GM19328 (cell line): ENCODE data around the gene CNNM4.

ENCODE experiments used
- ATAC-seq: cut with Tn5 transposase; IDR thresholded peaks from one replicate; pipeline ENCODE4 v1.9.1; 2021; ENCODE audit warnings: mild to moderate bottlenecking, moderate library complexity; ENCODE audit not compliant: unreplicated experiment

The CNNM4 gene

DNA sequence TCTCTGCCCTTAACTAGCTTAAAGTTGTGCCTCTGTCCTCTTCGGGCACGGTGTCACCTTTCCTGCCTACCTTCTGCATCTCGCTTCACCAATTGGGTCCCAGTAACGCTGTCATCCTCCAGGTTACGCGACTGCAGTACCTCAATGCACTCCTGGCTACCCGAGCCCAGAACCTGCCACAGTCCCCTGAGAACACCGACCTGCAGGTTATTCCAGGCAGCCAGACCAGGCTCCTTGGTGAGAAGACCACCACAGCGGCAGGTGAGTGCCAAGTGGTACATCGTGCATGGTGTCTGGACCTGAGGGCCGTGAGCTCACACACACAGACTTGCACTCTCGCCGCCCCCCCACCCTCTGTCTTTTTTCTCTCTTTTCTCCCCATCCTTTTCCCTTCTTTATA is 68.2 kb downstream of the CNNM4 start:
- ATAC-seq = no peak

DNA sequence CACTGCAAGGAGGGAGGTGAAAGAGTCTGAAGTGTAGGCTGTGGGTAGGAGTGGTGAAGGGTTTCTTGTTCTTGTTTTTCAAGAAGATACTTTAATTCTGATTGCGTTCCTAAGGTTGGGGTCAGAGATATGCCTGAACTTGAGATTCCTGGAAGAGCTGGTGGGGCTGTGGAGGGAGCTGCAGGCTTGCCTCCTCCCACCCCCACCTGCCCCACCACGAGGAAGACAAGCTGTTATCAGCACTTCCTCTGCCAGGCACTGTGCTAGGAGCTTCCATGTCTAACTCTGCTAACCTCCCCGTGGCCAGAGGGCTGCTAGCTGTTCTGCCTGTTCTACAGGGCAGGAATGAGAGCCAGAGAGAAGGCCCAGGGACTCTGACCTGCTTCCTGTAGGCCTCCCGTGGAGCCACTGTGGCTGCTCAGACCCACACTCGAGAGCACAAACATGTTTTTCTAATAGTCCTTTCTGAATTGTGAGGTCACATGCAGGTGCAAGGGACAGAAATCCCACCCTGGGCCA is 69.4 kb downstream of the CNNM4 start:
- ATAC-seq = no peak

DNA sequence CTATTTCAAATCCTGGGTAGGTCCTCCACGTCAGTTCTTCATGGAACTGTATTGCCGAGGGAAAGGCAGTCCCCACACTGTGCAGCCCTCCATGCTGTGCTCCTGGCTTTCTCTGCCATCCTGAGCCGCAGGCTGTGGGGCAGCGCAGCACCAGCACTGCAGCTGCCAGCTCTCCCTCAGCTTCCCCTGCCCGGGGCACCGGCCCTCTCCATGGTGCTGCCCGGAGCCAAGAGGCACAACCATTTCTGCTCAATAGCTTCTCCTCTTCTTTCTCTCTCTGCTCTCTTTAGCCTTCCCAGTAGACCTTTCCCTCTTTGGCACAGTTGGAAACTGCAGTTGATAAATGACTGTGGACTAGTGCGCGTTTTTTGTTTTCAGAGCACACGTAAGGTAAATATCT is 71.0 kb downstream of the CNNM4 start:
- ATAC-seq = no peak

DNA sequence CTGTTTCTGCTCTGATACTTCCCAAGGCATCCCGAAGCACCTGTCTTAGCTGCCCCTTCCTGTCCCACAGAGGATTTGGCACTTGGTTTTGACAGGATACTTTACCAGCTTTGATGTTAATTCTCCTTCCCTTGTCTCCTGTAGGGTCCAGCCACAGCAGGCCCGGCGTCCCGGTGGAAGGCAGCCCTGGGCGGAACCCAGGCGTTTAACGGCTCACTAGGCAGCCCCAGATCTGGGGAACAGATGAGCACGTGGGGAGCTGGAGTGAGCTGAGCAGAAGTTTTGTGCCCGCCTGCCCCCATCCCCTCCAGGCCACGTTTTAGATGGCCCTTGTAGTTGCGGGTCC is 71.7 kb downstream of the CNNM4 start:
- no peak for ATAC-seq

DNA sequence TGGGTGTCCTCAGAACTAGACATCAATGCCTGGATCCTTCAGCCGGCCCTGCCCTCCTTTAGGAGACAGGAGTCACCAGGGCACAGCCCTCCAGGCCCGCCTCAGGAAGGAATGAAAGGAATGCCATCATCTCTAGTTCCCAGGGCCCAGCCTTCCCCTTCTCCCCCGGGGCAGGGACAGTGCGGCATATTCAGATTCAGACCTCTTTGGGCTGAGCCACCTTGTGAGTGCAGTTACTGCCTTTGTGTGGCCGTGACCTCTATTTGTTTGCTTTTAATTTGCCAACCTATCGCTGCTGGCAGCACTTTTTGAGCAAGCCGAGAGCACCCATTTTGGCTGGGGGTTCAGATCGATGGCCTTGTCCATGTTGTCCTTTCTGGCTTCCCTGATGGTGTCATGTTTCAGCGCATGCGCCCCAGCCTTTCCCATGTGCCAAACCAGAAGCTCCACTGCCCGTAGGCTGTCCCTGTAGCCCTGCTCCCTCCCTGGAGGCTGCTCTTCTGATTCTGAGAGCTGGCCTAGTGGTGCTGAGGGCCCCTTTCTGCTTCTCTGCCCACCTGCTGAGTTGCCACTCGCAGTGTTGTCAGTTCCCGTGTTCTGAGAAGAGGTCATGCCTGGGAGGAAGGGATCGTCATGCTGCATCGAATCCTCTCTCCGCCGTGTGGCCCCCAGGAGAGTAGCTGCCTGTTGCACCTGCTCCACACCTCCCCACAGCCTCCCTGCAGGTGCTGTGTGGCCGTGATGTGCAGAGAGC is 72.2 kb downstream of the CNNM4 start:
- no peak for ATAC-seq

DNA sequence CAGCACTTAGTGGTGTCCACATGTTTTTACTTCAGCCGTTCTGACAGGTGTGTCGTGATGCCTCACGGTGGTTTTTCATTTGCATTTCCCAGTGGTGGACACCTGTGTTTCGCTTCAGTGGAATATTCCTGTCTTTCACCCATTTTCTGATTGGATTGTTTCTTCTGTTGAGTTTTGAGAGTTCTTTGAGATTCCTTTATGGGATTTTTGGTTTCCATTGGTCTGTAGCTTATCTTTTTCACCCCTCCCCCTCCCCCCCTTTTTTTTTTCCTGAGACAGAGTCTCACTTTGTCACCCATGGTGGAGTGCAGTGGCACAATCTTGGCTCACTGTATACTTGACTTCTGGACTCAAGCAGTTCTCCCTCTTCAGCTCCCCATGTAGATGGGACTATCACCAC is 75.1 kb downstream of the CNNM4 start:
- no peak for ATAC-seq

DNA sequence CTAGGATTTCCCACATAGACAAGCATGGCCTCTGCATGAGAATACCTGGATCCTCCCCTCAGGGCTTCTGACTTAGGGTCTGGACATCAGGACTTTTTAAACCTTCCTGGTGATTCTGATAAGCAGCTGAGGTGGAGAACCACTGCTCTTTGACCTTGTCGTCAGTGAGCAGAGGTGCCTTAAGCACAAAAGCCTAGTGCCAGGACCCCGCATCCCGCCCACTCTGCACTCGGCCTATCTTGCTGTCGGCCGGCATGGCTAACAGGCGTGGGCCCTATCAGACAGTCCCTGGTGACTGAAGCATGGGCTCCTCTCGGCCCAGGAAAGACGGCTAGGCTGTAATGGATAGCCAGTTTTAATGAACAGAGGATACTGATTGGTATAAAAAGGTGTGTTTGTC is 76.9 kb downstream of the CNNM4 start:
- ATAC-seq = no peak

DNA sequence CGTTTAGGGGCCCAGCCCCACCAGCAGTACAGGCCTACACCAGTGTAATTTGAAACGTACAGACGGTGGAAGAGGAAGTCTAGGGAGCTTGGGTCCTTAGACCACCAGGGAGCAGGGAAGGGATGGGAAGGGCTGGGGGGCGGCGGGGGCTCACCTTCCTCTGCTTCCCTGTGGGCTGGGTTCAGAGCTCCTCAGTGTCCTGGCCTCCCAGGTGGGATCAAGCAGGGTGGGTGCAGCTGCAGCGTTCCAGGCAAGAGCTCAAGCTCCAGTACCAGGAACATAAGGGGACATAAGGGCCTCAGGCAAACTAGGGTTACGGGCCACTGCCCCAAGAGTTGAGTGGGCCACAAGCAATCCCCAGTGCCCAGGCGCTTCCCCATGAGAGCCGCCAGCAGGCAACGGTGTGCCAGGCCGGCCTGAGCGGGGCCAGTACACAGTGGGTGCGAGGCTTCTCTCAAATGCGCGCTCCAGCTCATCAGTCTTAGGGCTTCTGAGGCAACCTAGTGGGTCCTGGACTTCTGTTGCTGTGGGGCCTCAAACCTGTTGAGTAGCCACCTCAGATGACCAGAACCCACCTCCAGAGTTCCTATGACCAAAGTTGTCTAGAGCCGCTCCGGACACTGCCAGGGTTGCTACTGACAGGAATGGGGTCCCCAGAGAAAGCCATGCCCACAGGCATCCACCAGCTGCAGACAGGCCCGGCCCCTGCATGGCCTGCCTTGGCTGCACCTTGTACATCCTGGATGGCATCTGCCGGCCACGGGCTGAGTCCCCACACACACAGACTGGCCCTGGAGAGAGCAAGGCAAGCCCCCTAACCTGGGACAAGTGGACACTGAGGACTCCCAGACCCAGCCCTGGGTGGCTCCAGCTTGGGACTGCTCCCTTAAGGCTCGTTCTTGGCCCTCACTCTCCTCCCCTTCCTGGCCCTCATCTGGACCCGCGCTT is 77.9 kb downstream of the CNNM4 start:
- no peak for ATAC-seq

DNA sequence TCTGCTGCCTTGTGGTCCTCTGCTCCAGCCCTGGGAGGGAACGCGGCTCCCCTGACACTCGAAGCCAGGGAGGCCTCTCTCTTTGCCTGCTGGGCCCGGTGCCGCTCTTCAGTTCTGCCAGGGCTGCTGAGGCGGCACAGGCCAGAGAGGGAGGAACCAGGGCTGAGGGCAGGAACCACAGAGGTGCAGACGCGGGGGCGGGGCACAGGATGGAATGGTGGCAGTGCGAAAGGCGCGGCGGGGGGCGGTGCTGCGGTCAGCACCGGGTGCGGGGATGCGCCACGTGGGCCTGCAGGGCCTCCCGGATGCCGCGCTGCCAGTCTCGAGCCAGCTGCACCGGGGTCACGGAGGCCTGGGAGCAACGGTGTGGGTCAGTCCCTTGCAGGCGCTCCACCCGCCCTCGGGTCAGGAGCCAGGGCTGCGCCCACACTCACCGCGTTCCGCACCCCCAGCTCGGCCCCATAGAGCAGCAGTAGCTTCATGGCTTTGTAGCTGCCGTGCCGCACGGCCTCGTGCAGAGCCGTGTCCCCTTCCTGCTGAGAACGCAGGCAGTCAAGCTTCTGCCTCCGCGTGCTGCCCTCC is 78.7 kb downstream of the CNNM4 start:
- no peak for ATAC-seq

DNA sequence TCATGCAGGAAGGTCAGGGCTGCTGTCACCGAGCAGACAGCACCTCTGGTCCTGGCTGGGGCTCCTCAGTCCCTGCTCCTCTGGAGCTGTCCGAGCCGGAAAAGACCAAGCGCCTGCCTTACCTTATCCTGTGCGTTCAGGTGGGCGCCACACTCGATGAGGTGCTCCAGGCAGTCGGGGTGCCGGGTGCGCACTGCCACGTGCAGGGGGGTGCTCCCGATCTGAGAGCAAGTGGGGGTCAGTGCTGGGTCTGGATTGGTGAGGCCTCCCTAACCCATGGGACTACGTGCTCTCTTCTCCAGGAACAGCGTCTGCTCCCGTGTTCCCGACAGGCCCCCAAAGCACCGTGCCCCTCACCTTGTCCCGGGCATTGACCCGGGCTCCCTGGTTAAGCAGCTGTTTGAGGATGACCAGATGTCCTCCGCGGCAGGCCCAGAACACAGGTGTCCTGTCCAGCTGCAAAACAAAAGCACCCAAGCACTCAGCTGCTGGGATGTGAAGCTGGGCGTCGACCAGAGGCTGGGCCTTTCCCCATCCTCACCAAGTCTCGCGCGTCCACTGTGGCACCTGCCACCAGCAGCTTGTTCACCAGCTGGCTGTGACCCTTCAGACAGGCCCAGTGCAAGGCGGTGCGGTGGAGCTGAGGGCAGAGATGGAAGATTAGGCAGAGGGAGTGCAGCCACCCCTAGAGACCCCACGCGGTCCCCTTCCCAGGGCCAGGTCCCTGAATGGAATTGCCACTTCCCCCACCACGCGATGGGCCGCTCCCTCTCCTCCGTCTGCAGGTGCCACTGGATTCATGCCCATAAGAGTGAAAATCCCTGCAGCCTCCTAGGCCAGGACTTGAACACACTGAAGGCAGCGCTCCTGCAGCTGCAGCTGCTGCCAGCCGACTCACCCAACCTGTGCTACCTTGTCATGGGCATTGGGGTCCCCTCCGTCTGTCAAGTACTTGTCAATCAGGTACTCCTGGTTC is 79.5 kb downstream of the CNNM4 start:
- no peak for ATAC-seq

DNA sequence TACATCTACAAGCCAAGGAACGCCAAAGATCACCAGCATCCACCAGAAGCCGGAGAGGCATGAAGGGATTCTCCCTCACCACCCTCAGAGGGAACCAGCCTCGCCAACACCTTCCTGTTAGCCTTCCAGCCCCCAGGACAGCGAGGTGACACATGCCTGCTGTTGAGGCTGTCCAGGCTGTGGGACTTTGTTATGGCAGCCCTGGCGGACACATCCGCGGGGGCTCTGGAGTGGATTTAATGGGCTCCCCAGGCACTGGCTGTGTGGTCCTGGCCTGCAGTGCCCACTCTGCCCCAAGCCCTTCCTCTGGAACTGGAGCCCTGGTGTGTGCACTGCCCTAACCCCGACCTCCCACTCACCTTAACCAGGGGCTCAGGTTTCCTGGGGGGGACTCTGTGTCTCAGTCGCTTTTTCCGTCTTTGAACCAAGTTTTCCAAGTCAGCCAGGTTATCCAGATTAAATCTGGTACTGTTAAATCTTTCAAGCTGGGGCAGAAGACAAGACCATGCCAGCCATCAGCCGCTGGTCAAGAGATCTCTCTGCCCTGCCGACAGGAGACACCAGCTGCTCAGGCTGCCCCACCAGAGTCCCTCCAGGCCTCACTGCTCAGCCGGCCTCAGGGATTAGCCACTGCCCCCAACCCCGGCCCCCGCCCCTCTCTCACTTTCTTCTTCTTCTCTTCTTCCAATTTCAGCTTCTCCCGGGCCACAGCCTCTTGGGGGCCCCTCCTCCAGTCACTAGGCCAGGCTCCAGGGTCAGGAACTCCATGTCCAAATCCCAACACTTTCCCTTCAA is 81.2 kb downstream of the CNNM4 start:
- no peak for ATAC-seq

DNA sequence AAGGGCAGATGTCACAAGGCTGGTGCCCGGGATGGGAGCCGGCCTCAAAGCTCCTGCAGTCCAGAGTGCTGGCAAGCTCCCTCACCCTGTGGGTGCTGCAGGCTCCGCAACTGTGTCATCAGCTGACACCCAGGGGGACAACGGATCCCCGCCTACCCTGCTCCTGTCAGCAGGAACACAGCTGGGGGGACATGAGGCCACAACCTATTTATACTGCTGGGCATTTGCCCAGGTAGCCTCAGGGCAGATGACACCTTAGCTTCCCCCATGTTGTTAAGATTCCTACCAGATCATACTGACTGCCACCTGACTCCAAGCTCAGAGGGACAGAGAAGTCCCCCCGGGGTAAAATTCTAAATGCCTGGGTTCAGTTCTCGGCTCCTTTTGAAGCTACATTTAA is 81.9 kb downstream of the CNNM4 start:
- ATAC-seq = no peak

DNA sequence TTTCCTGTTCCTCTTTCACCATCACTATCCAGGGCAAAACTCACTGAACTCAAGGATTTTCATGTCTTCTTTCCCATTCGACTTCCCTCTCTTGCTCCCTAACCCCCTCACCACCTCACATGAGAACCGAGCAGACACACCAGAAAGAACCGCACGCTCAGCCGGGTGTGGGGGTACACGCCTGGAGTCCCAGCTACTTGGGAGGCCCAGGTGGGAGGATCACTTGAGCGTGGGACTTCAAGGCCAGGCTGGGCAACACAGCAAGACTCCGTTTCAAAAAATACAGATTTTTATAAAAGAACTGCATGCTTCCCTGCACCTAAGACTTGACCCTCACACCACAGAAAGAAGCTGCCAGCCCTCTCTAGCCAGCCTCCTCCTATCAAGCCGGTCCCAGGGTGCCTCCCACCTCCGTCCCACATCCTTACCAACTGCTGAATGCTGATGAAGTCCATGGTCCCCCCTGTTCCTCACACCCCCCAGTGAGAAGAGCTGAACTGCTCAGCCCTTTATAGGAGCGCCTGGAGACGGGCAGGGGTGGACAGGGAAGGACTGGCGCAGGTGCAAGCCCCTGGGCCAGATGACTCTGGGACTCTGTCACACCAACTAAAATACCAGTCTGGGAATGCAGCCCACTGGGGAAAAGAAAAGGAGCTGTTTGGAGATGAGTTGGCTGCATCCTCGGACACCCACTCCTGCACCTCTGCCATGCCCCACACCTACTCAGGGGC is 83.0 kb downstream of the CNNM4 start, which contains the start of gene ANKRD23:
Gene ANKRD23, minus strand, starts transcription at position 484 of the 731 bp plus-strand sequence. Its CDS starts 29 bp downstream, at position 455.
- no peak for ATAC-seq

DNA sequence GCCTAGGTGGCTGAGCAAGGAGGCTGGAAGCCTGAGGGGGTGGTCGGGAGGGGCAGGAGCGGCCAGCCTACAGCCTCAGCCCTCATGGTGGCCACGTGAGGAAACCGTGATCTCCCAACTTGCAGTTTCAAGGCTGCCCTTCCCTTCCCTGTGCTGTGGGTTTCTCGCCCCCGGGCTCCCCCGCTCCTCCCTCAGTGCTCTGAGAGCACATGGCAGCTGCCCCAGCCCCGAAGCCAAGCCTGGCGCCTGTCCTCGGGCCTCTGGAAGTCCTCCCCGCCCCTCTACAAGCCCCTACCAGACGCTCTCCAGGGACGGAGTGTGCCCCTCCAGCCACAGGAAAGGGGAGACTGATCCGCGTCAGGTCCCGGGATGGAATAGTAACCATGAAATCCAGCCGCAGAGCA is 83.7 kb downstream of the CNNM4 start:
- ATAC-seq = no peak

DNA sequence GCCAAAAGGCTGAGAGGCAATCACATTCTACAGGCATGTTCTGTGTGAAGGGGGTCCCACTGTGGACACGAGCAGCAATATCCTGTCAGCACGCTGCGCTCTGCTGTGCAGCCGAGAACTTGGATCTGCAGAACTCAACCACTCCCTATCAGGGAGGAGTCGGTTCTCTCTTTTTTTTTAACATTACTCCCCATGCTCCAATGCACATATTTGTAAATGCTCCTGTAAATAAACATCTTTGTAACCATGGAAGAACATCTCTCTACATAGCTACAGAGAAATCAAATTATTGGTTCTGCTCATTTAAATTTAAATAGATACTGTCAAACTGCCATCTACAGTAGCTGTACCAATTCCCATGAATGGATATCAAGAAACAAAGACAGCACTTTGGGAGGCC is 86.1 kb downstream of the CNNM4 start:
- no peak for ATAC-seq

DNA sequence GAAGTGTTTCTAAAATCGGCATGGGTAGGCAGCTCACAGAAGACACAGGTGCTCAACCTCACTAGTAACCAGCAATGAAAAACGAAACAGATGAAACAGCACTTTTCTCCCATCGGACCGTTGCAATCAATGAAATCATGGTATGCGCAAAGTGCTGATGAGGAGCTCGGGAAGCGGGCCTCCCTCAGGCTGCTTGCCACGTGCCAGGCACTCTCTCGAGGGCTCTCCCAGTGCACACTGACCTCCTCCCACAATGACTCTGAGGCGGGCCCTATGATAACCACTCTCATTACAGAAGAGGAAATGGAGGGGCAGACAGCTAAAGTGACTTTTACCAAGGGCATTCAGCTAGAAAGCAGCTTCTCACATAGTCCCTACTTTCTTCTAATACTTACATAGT is 86.9 kb downstream of the CNNM4 start:
- no peak for ATAC-seq

DNA sequence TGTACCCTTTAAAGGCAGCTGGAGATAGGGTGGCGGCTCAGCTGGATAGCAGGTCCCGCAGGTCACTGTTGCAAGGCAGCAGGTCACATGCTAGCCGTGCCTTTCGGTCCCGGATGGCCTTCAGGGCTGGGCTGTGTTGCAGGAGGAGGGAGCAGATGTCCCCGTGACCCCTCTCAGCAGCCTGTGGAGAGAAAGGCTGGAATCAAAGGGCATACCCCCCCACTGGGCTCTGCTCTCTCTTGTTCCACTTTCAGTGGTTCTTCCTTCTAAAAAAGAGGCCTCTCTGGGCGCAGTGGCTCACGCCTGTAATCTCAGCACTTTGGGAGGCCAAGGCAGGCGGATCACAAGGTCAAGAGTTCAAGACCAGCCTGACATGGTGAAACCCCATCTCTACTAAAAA is 87.6 kb downstream of the CNNM4 start:
- no peak for ATAC-seq

DNA sequence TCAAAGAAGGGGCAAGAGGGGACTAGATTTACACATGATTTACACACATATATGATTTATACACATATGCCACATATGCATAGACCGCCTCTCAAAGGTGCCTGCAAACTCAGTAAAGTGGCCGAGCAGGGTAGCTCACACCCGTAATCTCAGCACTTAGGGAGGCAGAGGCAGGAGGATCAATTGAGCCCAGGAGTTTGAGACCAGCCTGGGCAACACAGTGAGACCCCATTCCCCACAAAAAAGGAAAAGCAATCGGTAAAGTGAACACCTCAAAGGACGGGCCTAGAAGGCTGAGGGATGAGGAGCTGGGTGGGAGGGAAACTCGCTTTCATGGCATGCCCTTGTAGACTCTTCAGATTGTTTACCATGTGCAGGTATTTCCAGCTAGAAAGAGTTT is 92.0 kb downstream of the CNNM4 start:
- ATAC-seq = no peak

DNA sequence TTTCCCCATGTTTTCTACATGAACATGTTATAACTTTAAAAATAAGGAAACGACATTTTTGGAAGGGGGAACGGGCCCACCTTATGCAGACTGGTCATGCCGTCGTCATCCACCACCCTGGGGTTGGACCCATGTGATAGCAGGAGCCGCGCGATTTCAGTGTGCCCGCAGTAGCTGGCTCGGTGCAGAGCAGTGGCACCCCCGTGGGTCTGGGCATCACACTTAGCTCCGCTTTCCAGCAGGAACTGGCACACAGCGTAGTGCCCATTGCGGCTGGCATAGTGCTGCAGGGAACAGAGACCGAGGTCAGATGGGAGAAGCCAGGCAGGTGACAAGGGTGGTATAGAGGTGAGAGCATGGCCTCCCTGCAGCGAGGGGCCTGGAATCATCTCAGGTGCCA is 92.6 kb downstream of the CNNM4 start:
- no peak for ATAC-seq
